GM10248 (cell line): Measurements from ENCODE around the gene GOLGA6L26.
A peak's percentile ranks its signal among the peaks of the same experiment; 100 is the strongest.
"Not testable (repeated sequence)": the region's sequence is repeated elsewhere in the genome, so short reads cannot be mapped to it uniquely, and the experiment has no call there.

Experiments
- CTCF ChIA-PET: fragments of 300-600 bp; sonication (Branson Sonifier 250); formaldehyde crosslinking; extraction: SDS; loops from one replicate; lab custom pipeline; 2021; ENCODE audit warnings: antibody characterized with exemption; lab: Yijun Ruan, JAX
- POLR2A ChIA-PET: fragments of 350-650 bp; sonication (Branson Sonifier 250); formaldehyde crosslinking; extraction: SDS; loops from one replicate; lab custom pipeline; 2020; ENCODE audit warnings: antibody characterized with exemption; lab: Yijun Ruan, JAX
- DNase-seq: peaks from one replicate; pipeline ENCODE4 v3.0.0; 2012; ENCODE audit errors: extremely low spot score

Gene GOLGA6L26

DNA sequence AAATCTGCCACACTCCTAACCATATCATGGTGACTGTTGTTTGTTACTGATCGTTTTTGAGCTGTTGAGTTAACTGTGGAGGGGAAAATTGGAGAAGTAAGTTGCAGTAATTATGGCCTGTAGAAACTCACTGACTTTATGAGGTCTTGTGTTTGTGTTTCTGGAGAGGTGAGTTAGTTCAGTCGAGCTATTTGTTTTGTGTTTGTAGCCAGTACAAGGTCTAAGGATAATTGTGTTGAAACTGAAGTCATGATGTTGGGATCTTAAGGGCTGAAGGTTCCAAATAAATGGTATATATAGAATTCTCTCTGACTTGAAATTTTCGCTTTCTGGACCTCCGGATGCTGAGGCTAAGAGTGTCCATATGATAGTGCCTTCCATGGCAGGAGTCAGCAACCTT lies 29.2 kb downstream of the GOLGA6L26 start:
- CTCF ChIA-PET, result interaction anchor here (2.0 kb wide), 1 partner anchor 269 kb away, joined by 6 read pairs; no protein-coding TSS in a partner anchor
- POLR2A ChIA-PET, result not testable (repeated sequence)

GRCh38 chr15:23304267-23304666 lies 29.7 kb downstream of the GOLGA6L26 start:
- DNase-seq, CTCF ChIA-PET, POLR2A ChIA-PET: not testable (repeated sequence)

More for the DNA sequence above, 29.2 kb downstream of the GOLGA6L26 start:
- DNase-seq, result not testable (repeated sequence)

- peak; percentile 46 for DNase-seq
- CTCF ChIA-PET, POLR2A ChIA-PET: not testable (repeated sequence)
Observed at GRCh38 chr15:23303654-23304053, 30.3 kb downstream of the GOLGA6L26 start.

DNA sequence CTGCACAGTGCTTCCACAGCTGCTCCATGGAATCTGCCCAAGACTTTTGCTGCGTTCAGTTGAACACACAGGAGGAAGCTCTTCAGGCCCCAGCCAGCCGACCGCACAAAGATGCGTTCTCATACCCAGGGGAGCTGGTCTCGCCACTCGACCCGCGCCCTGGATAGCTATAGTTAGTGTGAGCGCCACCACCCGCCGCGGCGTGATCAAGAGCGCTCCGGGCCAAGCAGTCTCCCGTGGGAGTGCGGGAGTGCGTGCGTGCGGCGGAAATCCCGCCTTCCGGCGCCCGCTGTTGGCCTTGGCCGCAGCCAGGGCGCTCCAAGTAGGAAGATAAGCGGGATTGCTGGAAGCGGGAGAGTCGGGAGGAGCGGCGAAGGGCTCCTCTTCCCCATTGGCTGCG lies 30.8 kb downstream of the GOLGA6L26 start:
- CTCF ChIA-PET, POLR2A ChIA-PET, DNase-seq: not testable (repeated sequence)
